Bladder microvascular endothelial cell (primary cell): Measurements from ENCODE around the gene DRD4. TPM values are rescaled to one million over a fixed set of nuclear protein-coding genes. Genes with fewer than 3 reads are reported as not detected.

Source experiments
- total RNA-seq: library from RNA; depleted of rRNA; stranded (reverse); fragments of >200 nt; gene quantifications from 2 replicates; pipeline ENCODE4 v1.2.3, GENCODE V29; 2014

Gene DRD4
- not detected in 2 replicates for total RNA-seq

GRCh38 chr11:636511-637332, at the start of gene DRD4:
Gene DRD4 (plus strand): TSS chr11:637269. CDS start chr11:637305, 36 bp downstream.

DNA sequence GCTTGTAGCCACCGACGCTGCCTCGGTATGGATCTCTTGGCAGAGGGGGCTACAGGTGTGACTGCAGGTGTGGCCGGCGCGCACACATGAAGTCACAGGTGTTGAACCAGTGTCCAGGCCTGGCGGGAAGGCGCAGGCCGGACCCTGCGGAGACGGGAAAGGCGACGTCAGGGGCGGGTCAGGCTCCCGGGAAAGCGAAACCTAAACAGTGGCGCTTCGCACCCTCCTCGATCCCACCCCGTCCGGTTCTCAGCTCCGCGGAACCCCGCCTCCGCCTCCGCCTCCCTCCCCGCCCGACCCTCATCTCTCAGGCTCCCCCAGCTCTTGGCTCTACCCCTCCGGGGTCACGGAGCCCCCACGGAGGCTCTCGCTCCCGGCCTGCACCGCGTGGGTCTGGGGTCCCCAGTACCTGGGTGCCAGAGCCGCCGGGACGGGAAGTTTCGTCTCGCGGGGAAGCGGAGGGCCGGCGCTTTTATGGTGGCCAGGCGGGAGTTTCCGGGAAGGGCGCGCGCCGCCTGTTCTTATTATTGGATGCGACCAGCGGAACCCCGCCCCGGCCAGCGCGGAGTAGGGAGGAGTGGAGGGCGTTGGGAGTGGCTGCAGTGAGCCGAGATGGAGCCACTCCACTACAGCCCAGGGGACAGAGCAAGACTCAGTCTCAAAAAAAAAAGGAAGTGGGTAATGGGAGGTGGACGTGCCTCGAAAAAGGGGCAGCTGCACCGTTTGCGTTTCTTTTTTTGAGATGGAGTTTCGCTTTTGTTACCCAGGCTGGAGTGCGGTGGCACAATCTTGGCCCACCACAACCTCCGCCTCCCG, 21.4 kb upstream of the DRD4 start, which contains the start of gene IRF7:
IRF7 (minus strand) TSS at position 447 of the 816 bp plus-strand sequence. CDS start 586 bp downstream, outside the sequence.

DNA sequence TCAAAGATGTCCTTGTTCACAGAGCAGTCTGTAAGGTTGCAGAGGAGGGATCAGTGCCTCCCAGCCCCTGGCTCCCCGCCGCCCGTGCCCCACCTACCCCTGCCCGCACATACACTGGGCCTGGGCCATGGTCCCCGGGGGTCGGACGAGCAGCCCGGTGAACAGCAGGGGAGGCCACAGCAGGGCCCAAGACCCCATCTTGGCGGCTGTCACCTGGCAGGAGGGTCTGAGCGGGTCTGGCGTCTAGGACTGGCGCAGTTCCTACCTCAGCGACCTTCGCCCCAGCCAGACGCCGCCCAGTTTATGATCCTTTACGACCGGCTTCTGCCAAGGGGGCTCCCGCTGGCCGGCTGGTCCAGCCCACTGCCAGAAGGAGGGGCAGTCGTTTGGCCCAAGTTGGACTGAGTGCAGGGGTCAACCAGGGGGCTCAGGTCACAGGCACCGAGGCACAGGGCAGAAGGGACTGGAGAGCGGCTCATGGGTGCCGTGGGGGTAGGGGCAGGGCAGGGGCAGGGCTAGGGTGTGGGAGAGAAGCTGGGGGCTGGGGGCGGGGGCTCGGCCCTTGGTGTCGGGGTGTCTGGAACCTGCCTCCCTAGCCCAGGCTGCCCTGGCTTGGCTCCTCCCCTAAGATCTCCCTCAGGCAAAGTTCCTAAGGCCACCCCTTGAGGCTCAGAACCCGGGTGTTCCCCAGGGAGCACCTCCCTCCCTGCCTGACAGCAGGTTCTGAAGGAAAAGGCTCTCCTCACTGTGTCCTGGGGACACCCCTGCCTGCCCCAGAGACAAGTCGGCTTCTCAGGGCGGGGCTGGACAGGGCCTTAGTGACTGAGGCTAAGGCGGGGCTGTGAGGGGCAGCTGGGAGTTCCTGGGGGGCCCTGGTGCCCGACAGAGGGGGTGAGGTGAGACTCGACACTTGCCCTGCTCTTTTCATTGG, 12.1 kb upstream of the DRD4 start, which contains the start of gene CDHR5:
CDHR5 (minus strand) TSS at position 251 of the 931 bp plus-strand sequence; CDS start at position 198, 53 bp downstream.

GRCh38 chr11:626475-627307, 10.4 kb upstream of the DRD4 start, which contains the start of gene SCT:
Gene SCT (minus strand): TSS chr11:627181. CDS start chr11:627143, 38 bp downstream.

Other genes starting within 250 kb of the DRD4 start
- gene PKP3, start 243.1 kb upstream of the DRD4 start, total RNA-seq, result 0.06 and 0.16 TPM in 2 replicates
- gene SIGIRR, start 222.3 kb upstream of the DRD4 start, total RNA-seq, result 32.1 and 42.6 TPM in 2 replicates
- gene ANO9, start 195.3 kb upstream of the DRD4 start, total RNA-seq, result 0.32 and 5.7 TPM in 2 replicates
- gene PTDSS2, start 187.0 kb upstream of the DRD4 start, total RNA-seq, result 22.2 and 37.3 TPM in 2 replicates
- gene RNH1, start 130.0 kb upstream of the DRD4 start, total RNA-seq, result 206 and 271 TPM in 2 replicates
- gene HRAS, start 101.7 kb upstream of the DRD4 start, total RNA-seq, result 65.3 and 82.4 TPM in 2 replicates
- 0.32 and 1.2 TPM in 2 replicates for gene LRRC56, start 99.7 kb upstream of the DRD4 start, total RNA-seq
- 1.2 and 1.8 TPM in 2 replicates for gene LMNTD2, start 76.5 kb upstream of the DRD4 start, total RNA-seq
- 16.4 and 16.5 TPM in 2 replicates for gene RASSF7, start 76.3 kb upstream of the DRD4 start, total RNA-seq
- 19.9 and 33.0 TPM in 2 replicates for gene PHRF1, start 60.8 kb upstream of the DRD4 start, total RNA-seq
- gene IRF7, start 21.3 kb upstream of the DRD4 start, total RNA-seq, result 13.1 and 17.6 TPM in 2 replicates
- gene CDHR5, start 12.3 kb upstream of the DRD4 start, total RNA-seq, result not detected in 2 replicates
- gene SCT, start 10.1 kb upstream of the DRD4 start, total RNA-seq, result not detected in 2 replicates
- gene DEAF1, start 58.0 kb downstream of the DRD4 start, total RNA-seq, result 26.9 and 27.6 TPM in 2 replicates
- 6.5 and 6.9 TPM in 2 replicates for gene TMEM80, start 58.5 kb downstream of the DRD4 start, total RNA-seq
- 3.4 and 5.0 TPM in 2 replicates for gene EPS8L2, start 69.0 kb downstream of the DRD4 start, total RNA-seq
- gene TALDO1, start 110.2 kb downstream of the DRD4 start, total RNA-seq, result 112 and 136 TPM in 2 replicates
- gene GATD1, start 140.2 kb downstream of the DRD4 start, total RNA-seq, result 20.7 and 24.2 TPM in 2 replicates
- not detected in 2 replicates for gene CEND1, start 152.8 kb downstream of the DRD4 start, total RNA-seq
- 6.3 and 11.2 TPM in 2 replicates for gene SLC25A22, start 161.0 kb downstream of the DRD4 start, total RNA-seq
- 5.7 and 9.0 TPM in 2 replicates for gene PIDD1, start 168.0 kb downstream of the DRD4 start, total RNA-seq
- 246 and 250 TPM in 2 replicates for gene RPLP2, start 172.7 kb downstream of the DRD4 start, total RNA-seq
- 19.8 and 44.4 TPM in 2 replicates for gene PNPLA2, start 181.6 kb downstream of the DRD4 start, total RNA-seq
- gene CRACR2B, start 190.7 kb downstream of the DRD4 start, total RNA-seq, result 11.1 and 12.3 TPM in 2 replicates
- 375 and 945 TPM in 2 replicates for gene CD151, start 195.7 kb downstream of the DRD4 start, total RNA-seq
- gene POLR2L, start 205.3 kb downstream of the DRD4 start, total RNA-seq, result 154 and 265 TPM in 2 replicates
- gene TSPAN4, start 205.6 kb downstream of the DRD4 start, total RNA-seq, result 131 and 142 TPM in 2 replicates